HG02623 (cell line): Measurements from ENCODE around the gene OR10V1.

ENCODE experiments used
- ATAC-seq: cut with Tn5 transposase; IDR thresholded peaks from one replicate; pipeline ENCODE4 v1.9.1; 2021; ENCODE audit warnings: moderate library complexity; ENCODE audit not compliant: unreplicated experiment

OR10V1 gene, protein sequence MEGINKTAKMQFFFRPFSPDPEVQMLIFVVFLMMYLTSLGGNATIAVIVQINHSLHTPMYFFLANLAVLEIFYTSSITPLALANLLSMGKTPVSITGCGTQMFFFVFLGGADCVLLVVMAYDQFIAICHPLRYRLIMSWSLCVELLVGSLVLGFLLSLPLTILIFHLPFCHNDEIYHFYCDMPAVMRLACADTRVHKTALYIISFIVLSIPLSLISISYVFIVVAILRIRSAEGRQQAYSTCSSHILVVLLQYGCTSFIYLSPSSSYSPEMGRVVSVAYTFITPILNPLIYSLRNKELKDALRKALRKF

DNA sequence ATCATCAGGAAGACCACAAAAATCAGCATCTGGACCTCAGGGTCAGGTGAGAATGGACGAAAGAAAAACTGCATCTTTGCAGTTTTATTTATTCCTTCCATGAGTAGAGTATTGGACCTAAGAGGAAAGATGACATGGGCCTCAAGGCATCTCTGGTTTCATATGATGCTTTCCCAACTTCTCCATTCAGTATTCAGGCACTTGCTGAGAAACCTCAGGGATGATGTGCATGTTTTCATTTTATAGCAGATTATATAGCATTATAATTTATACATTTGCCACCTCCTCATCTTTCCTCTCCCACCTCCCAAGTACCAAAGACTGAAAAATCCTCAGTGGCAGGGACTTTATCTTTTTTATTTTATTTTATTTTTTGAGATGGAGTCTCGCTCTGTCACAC lies at the start of gene OR10V1:
TSS of gene OR10V1 (minus strand) at position 101 of the 400 bp plus-strand sequence. CDS start at position 101, 0 bp downstream.
- no peak for ATAC-seq

DNA sequence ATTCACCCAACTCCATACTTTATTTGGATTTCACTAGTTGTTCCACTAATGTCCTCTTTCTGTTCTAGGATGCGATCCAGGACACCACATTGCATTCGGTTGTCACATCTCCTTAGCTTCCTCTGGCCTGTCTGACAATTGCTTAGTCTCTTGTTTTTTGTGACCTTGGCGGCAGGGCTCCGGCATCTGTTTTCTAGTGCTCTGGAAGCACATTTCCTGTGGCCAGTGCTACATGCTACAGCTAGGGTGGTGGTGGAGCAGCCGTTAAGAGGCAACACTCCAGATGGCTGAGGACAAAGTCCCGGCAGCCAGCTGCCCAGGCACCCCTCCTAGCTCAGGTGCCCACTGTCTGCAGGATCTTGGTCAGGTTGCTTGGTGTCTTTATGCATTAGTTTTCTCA lies 48.3 kb upstream of the OR10V1 start:
- no peak for ATAC-seq

DNA sequence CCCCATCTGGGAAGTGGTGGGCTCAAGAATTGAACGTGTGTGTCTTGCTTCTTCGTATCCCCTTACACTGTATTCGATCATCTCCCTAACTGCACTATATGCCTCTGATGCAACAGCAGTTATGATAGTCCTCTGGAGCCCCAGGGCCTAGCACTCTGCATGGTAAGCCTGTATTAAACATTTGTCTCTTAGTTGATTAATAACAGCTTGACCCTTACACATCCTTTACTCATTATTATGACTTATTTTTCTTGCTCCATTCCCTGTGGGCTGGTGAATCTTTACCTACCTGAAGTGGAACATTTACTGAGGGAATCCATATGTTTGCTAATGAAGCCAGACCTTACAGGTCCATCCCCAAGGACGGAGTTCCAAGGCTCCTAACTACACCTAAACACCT lies 47.1 kb upstream of the OR10V1 start:
- no peak for ATAC-seq

DNA sequence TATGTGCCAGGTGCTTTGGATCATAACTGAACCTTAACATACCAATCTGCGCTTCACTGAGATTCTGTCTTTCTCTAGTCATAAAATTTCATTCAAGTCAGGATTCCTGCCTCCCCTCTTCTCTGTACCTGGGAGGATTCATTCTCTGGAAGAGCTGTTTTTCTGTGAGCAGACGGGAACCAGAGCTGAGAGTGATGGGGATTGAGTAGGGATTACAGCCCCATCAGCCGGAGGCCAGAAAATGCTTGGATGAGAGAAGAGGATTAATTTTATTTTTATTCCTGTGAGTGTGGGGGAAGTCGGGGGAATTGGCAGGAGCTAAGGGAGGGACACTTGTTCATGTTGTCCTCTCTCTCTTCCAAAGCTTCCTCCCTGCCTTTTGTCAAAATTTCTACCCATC lies 46.3 kb upstream of the OR10V1 start:
- no peak for ATAC-seq

DNA sequence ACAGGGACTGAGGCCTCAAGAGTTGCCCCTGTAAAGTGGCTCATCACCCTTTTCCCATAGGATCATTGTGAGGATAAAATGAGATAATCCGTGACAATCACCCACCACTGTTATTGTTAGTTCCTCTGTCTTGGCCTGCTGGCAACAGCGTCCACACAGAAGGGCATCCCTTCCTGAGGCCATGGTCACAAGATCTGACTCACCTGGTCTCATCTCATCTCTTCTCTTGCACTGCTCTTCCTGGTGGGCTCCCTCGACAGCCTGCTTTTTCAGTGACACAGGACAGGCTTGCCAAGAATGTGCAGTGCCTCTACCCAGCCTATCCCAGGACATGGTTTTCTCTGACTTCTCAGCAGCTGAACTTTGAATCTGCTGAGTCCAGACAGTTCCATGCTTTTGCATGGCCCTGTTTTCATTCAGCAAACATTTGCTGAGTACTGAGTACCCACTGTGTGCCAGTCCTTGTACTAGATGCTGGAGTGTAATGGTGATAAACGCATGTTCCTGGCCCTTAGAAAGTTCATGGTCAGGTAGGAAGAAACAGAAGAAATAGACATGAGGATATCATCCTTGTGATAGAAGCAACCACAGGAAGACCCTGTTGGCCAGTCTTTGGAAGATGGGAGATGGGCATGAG lies 44.9 kb upstream of the OR10V1 start:
- no peak for ATAC-seq

DNA sequence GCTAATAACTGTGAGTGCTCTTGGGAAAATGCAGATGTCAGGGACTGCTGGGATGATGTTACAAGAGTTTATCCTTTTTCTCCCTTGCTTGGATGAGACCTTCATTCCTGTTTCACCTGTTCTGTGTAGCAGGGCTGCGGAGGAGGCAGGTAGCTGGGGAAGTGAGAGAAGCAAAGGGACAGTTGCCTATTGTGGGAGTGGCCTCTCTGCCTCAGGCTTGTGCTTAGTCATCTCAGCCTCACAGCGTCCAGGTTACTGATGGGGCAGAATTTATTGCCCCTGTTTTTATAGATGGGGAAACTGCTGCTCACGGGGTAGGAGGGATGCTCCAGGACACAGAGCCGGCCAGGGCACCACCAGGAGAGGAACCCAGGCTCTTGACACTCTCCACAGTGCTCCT lies 43.2 kb upstream of the OR10V1 start:
- no peak for ATAC-seq

DNA sequence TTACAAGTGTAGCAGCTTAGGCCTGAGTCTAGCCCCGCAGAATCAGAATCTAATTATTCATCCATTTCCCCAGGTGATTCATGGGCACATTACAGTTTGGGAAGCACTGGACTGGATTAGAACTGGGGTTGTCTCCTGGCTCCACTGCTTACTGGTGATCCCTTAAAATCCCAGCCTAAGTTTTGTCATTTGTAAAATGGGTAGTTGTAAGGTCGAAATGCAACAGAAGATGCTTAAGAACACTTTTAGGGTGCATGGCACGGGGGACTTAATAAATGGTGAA lies 42.9 kb upstream of the OR10V1 start:
- no peak for ATAC-seq

DNA sequence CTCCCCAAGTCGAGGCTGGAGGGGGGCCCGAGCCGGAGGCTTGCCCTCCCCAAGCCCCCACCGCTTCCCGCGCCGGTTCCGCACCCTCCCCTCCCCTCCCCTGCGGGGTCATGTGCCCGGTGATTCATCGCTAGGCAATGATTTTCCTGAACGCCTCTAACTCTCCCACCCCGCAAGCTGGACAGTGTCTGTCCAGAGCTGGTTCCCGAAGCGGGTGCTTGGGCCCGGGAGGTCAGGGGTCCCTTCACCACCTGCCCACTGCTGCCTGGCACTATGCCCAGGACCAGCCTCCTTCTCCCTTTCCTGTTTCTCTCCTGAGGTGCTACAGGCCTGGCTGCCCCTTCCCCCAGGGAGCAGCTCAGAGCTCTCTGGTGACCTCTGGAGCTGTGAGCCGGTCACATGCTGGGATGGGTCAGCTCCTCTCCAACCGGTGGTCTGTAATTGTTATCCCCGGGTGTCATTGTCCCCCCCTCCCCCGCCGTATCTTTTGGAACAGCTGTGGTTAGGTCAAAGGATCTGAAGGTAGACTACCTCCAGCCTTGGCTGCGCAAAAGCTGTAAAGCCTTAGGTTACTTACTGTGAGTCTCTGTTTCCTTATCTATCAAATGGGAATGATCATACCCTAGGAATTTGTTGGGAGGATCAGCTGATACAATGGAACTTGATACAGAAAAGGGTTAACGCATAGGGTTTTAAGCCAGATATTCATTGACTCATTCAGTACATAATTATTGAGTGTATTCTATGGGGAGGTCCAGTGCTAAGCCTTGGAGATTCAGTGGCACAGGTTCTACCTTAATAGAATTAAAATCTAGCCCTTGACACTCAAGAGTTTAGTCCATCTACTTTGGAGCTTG lies 42.3 kb upstream of the OR10V1 start:
- no peak for ATAC-seq

DNA sequence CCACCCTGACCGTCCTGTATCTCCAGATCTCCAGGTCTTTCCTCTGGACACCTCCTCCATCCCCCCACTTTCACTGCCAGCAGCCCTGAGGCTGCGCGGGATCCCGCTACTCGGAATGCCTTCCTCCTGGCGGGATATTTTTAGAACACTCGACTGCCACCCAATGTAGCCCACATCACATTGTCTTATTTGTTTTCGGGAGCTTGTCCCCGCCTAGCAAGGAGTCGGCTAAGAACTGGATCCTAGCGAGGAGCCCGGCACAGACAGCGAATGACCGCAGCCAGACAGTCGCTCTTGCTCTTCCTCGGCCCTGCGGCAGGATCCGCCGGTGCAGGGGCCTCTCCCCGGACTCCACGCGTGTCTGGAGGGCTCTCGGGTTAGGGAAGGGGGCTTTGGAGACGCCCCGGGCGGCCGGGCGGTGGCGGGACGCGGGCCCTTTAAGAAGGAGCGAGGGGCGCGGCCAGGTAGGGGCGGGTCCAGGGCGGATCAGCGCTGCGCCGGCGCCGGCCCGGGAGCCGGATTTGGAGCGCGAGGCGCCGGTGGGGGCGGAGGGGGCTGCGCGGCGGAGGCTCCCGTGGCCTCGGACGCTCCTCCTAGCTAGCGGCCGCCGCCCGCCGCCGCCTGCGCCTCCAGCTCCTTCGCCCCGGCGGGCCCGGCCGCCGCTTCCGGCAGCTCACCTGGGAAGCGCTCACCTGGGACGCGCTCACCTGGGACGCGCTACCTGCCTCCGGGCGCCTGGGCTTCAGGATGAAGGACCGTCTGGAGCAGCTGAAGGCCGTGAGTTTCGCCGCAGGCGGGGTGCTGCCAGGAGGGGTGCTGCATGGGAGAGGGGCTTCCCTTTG lies 41.4 kb upstream of the OR10V1 start, which contains the start of gene STX3:
TSS of gene STX3 (plus strand) at position 518 of the 842 bp plus-strand sequence. CDS start at position 748, 230 bp downstream.
- peak; percentile 63 for ATAC-seq

DNA sequence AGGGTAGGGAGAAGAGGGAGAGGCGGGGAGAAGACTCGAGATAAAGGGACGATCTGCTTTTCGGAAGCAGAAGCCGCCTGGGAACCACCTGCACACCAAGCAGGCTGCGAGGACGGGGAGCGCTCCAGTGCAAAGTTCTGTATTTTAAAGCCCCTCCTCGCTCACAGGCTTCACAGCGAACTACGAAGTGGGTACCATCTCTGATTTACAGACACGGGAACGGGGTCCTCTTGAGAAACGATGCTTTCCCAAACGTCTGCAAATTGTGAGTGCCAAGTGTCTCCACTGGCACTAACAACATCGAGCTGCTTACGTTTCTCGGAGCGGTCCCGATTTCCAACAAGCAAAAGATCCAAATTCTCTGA lies 40.8 kb upstream of the OR10V1 start:
- ATAC-seq = peak; percentile 17

DNA sequence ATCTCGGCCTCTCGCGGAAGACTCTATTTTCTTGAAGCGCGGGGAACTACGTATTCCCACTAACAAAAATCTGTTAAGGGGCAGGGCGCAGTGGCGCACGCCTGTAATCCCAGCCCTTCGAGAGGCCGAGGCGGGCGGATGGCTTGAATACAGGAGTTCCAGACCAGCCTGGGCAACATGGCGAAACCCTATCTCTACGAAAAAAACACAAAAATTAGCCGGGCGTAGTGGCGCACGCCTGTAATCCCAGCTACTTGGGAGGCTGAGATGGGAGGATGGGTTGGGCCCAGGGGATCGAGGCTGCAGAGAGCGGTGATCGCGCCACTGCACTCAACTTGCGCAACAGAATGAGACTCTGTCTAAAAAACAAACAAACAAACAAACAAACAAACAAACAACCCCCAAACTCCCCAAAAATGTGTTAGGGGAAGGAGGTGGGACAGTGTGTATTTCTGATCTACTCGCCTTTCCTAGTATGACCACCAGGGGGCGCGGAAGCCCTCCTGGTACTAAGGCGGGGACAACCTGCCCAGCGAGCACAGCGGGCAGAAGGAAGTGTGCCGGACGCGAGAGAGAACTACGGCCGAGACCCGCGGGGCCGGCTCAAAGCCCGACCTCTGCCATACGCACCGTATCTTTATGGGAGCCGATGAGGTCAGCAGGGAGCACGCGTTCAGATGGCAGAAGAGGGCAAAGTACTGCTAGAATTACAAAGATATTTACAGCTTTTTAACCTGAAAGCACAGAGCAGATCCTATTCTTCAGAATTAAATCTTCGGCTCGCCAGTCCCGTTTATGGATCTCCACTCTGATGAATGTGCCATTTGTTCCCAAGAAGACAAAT lies 40.2 kb upstream of the OR10V1 start:
- ATAC-seq = peak; percentile 79

DNA sequence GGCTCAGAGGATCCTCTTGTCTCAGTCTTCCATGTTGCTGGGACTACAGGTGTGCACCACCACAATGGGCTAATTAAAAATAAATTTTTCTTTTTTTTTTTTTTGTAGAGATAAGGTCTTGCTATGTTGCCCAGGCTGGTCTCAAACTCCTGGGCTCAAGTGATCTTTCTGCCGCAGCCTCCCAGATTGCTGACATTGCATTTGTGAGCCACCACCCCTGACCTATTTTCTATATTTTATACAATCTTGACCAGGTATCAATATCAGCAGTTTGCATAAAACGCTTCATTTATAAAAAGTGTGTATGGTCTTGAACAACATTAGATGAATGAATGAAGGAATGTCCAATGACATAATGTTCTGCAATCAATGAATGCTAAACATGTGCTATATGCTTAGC lies 32.5 kb upstream of the OR10V1 start:
- ATAC-seq = no peak

DNA sequence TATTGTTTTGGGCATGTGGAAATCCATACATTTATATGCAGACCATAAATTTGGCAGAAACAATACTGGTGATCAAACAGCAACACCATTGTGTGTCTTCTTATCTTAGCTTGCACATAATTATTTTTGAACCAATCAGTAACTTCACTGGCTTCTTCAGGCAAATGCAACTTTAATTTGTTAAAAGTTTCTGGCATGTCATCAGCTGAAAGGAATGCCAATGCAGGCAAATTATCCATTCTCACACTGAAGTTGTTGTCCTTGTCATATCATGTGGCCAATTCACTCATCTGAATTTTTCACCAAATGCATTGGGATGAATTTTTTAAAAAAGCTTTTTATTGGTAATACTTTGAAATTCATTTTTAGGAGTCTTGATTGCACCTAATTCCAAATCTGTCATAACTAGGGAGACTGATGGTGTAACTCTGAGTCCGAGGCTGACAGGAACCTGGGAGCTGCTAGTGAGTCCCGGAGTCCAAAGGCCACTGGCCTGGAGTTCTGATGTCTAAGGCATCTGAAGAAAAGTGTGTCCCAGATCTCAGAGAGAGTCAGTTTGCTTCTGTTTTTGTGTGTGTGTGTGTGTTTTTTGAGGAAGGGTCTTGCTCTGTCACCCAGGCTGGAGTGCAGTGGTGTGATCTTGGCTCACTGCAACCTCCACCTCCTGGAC lies 17.4 kb upstream of the OR10V1 start:
- ATAC-seq = no peak

DNA sequence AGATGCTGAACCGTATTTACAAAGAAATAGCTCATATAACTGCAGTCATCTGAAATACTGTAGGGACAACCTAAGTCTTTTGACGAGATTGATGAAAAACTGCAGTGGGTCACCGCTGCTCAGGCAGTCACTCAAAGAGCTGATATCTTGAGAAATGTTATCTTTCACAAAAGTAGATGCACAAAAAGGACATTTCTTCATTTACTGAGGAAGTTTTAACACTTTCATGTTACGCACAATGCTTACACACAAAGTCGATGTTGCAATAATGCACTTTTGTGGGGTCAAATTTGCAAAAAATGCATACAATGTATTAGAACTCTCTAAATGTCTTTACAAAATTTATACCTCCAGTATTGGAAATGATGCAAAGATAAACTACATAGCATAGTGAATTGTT lies 16.2 kb upstream of the OR10V1 start:
- no peak for ATAC-seq

DNA sequence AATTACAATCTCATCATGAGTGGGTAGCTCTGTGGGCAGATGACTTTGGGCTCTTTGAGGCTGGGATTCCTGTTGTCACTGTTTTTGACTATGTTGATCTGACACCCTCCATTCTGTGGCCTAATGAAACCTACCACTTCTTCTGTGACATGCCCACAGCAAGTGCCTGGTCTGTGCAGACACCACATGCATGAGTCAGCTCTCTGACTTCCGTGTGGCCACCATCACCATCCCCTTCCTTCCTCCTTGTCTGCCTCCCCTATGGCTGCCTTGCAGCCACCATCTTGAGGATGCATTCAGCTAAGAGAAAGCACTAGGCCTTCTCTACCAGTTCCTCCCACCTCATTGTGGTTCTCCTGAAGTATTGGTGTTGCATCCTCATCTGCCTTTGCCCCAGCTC lies 15.3 kb upstream of the OR10V1 start:
- ATAC-seq = no peak

DNA sequence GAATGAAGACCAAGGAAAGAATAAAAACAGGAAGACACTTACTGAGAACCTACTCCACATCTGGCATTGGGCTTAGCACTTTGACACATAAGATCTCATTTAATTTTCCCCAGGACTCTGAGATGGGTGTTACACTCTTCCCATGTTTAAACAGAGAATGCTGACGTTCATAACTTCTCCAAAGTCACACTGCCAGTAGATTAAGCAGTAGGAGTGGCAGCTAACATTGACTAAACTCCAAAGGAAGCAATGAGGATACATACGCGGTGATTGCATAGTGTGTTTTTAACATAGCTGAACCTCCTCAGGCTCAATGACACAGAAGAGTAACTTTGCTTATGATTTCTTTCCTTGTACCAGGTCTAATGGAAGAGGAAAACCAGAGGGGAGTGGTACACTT lies 14.5 kb upstream of the OR10V1 start:
- no peak for ATAC-seq

DNA sequence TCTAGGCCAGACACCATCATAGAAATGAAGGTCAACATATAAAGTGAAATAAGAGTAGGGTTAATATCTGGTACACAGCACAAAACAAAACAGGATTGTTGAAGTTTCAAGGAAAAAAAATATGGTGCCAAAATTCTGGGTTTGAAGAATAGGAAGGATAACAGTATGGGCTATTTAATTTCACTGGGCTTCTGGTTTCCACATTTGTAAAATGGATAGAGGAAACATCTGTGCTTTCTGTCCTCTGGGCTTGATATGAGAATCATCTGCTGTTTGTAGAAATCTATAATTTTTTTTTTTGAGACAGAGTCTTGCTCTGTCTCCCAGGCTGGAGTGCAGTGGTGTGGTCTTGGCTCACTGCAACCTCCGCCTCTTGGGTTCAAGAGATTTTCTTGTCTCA lies 13.8 kb upstream of the OR10V1 start:
- ATAC-seq = no peak

DNA sequence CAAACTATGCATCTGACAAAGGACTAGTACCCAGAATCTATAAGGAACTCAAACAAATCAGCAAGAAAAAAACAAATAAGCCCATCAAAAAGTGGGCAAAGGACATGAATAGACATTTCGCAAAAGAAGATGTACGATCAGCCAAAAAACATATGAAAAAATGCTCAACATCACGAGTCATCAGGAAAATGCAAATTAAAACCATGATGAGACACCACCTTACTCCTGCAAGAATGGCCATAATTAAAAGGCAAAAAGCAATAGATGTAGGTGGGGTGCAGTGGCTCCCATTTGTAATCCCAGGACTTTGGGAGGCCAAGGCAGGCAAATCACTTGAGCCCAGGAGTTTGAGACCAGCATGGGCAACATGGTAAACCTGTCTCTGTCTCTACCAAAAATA lies 10.4 kb upstream of the OR10V1 start:
- ATAC-seq = no peak

DNA sequence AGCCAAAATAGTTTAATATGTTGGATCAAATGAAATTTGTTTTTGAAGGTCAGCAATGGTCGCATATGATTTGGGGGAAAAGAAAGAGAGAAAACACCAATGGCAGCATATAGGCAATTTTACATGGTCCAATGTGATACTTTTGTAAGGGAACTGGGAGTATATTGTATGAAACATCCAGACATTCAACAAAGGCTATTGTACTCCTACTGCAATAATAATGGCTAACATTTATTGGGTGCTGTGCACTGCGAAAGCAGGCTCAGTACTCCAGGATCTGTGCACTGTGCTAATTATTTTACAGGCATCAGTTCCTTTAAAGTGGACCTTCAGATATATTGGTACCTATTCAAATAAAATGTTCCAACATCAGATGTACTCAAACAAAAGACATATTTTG lies 5.9 kb upstream of the OR10V1 start:
- ATAC-seq = no peak

DNA sequence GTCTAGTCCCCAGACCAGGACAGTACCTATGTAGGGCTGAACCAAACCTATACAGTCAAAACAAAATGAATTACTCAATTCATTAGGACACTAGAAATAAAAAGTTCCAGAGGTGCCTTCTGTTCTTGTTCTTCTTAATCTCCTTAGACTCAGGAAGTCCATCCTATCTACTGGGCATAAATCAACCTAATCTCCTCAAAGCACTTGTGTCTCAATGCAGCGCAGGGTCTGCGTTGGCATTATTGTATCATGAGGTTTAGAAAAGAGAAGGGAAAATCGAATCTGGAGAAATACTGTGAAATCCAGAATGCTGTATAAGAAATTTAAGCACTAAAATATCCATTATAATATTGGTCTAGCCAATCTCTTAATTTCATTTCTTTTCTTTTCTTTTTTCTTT lies 2.4 kb upstream of the OR10V1 start:
- no peak for ATAC-seq
